BJ (cell line): ENCODE data around the gene AIFM1. TPM values are rescaled to one million over a fixed set of nuclear protein-coding genes. Genes with fewer than 3 reads are reported as not detected.
A peak's percentile ranks its signal among the peaks of the same experiment; 100 is the strongest.

Source experiments
- CTCF ChIA-PET: fragments of 350-600 bp; formaldehyde crosslinking; extraction: SDS; loops from one replicate; lab custom pipeline; 2021; ENCODE audit warnings: antibody characterized with exemption, inconsistent platforms; lab: Yijun Ruan, JAX
- POLR2A ChIA-PET: fragments of 300-600 bp; sonication (Branson Sonifier 250); formaldehyde crosslinking; extraction: SDS; loops from one replicate; lab custom pipeline; 2021; ENCODE audit warnings: antibody characterized with exemption; lab: Charles Lee
- DNase-seq: peaks from one replicate; pipeline ENCODE4 v3.0.0-alpha.2; 2011; ENCODE audit warnings: low read depth
- H3K27me3 ChIP-seq: 2 replicates; pipeline ENCODE4 v1.6.0; 2011; ENCODE audit warnings: low read length; ENCODE audit not compliant: control insufficient read depth, insufficient read depth
- H3K36me3 ChIP-seq: 2 replicates; pipeline ENCODE4 v1.5.1; 2011; ENCODE audit warnings: low read length; ENCODE audit not compliant: control insufficient read depth, insufficient read depth
- H3K4me3 ChIP-seq: 2 replicates; pipeline ENCODE4 v1.5.1; 2011; ENCODE audit warnings: low read depth, mild to moderate bottlenecking, control low read depth, low read length
- CTCF ChIP-seq: IDR thresholded peaks from 2 replicates; pipeline ENCODE4 v1.5.1; 2011; ENCODE audit warnings: low read depth, mild to moderate bottlenecking, control low read depth, inconsistent platforms, low read length, moderate library complexity; ENCODE audit not compliant: insufficient read depth
- polyA plus RNA-seq: library from polyadenylated mRNA; depleted of rRNA; stranded (reverse); fragments of >200 nt; gene quantifications from 2 replicates; pipeline ENCODE4 v1.2.3, GENCODE V29; 2011

AIFM1 gene
- polyA plus RNA-seq, 1 experiment = 23.2 TPM

- TF ChIP-seq CTCF = no peak
- no peaks in the 10 kb centered on the region for H3K36me3 ChIP-seq
- DNase-seq = no peak
- CTCF ChIA-PET = interaction anchor here (1.4 to 1.8 kb wide), 2 partner anchors 13 to 16 kb away, joined by 4 to 6 read pairs; no protein-coding TSS in a partner anchor
- H3K4me3 ChIP-seq = no peak overlapping the region
- POLR2A ChIA-PET = no interaction called here
- no peaks in the 10 kb centered on the region for H3K27me3 ChIP-seq
These were observed 10.7 kb upstream of the AIFM1 start for GRCh38 chrX:130176354-130176776.

GRCh38 chrX:130174937-130175336, 9.3 kb upstream of the AIFM1 start:
- CTCF ChIA-PET = interaction anchor here (1.0 kb wide), 1 partner anchor 54 kb away, joined by 4 read pairs; no protein-coding TSS in a partner anchor
- Histone ChIP-seq H3K36me3 (no peaks in the 10 kb centered on the region), H3K27me3 (no peaks in the 10 kb centered on the region), H3K4me3 (no peak overlapping the region)
- TF ChIP-seq CTCF = no peak
- DNase-seq = no peak
- POLR2A ChIA-PET = no interaction called here

- ChIA-PET CTCF (interaction anchor here (0.8 to 1.1 kb wide), 5 partner anchors 13 to 95 kb away, joined by 3 to 5 read pairs (median 4); no protein-coding TSS in a partner anchor), POLR2A (no interaction called here)
- no peak for TF ChIP-seq CTCF
- H3K4me3 ChIP-seq = no peak overlapping the region
- no peaks in the 10 kb centered on the region for H3K36me3 ChIP-seq
- H3K27me3 ChIP-seq = no peaks in the 10 kb centered on the region
- DNase-seq = peak; percentile 70
These were observed 8.5 kb upstream of the AIFM1 start for GRCh38 chrX:130174045-130174704.

- CTCF ChIA-PET = interaction anchor here (0.8 to 1.1 kb wide), 4 partner anchors 14 to 94 kb away, joined by 3 to 5 read pairs (median 4); no protein-coding TSS in a partner anchor
- H3K27me3 ChIP-seq = no peaks in the 10 kb centered on the region
- no peaks in the 10 kb centered on the region for H3K36me3 ChIP-seq
- no peak for TF ChIP-seq CTCF
- DNase-seq = peak; percentile 53
- POLR2A ChIA-PET = no interaction called here
- H3K4me3 ChIP-seq = no peak overlapping the region
These were observed 7.7 kb upstream of the AIFM1 start for GRCh38 chrX:130173190-130173895.
